ENCODE results near the gene SFTPA2.
A peak's percentile ranks its signal among the peaks of the same experiment; 100 is the strongest.
"Not testable (repeated sequence)": the region's sequence is repeated elsewhere in the genome, so short reads cannot be mapped to it uniquely, and the experiment has no call there.

The SFTPA2 gene

GRCh38 chr10:79556961-79557360 lies 3.2 kb downstream of the SFTPA2 start:
- DNase-seq, result not testable (repeated sequence)

- no peak for DNase-seq
Measured at GRCh38 chr10:79555354-79556309, 4.6 kb downstream of the SFTPA2 start.

- DNase-seq, result no peak
Measured at GRCh38 chr10:79552143-79552542, 8.1 kb downstream of the SFTPA2 start.

GRCh38 chr10:79547973-79548372 lies 12.2 kb downstream of the SFTPA2 start:
- peak in 1 of 3 donors; percentile 9 for DNase-seq

- DNase-seq, result not testable (repeated sequence)
Measured at GRCh38 chr10:79547128-79547527, 13.1 kb downstream of the SFTPA2 start.

- not testable (repeated sequence) for DNase-seq
Measured at GRCh38 chr10:79544926-79545659, 15.1 kb downstream of the SFTPA2 start.

- DNase-seq, result not testable (repeated sequence)
Measured at GRCh38 chr10:79544408-79544807, 15.8 kb downstream of the SFTPA2 start.

- peak; percentile 33 to 70 (median 51) for DNase-seq
Measured at GRCh38 chr10:79542626-79543025, 17.6 kb downstream of the SFTPA2 start.

- not testable (repeated sequence) for DNase-seq
Measured at GRCh38 chr10:79540930-79541329, 19.3 kb downstream of the SFTPA2 start.

- not testable (repeated sequence) for DNase-seq
Measured at GRCh38 chr10:79538311-79538710, 21.9 kb downstream of the SFTPA2 start.

- not testable (repeated sequence) for DNase-seq
Measured at GRCh38 chr10:79533903-79534175, 26.4 kb downstream of the SFTPA2 start.

- peak; percentile 32 to 56 (median 41) for DNase-seq
Measured at GRCh38 chr10:79533142-79533902, 26.9 kb downstream of the SFTPA2 start.

- DNase-seq, result not testable (repeated sequence)
Measured at GRCh38 chr10:79528261-79528660, 31.9 kb downstream of the SFTPA2 start.

GRCh38 chr10:79525049-79525710 lies 35.0 kb downstream of the SFTPA2 start:
- not testable (repeated sequence) for DNase-seq

- not testable (repeated sequence) for DNase-seq
Measured at GRCh38 chr10:79523157-79523853, 36.9 kb downstream of the SFTPA2 start.

GRCh38 chr10:79522464-79522863 lies 37.7 kb downstream of the SFTPA2 start:
- DNase-seq, result not testable (repeated sequence)

GRCh38 chr10:79521751-79522150 lies 38.5 kb downstream of the SFTPA2 start:
- not testable (repeated sequence) for DNase-seq

GRCh38 chr10:79517567-79517966 lies 42.6 kb downstream of the SFTPA2 start:
- not testable (repeated sequence) for DNase-seq

GRCh38 chr10:79516532-79517205 lies 43.5 kb downstream of the SFTPA2 start:
- peak in 2 of 3 donors; percentile 3 to 33 for DNase-seq

- DNase-seq, result not testable (repeated sequence)
Measured at GRCh38 chr10:79511891-79512583, 48.2 kb downstream of the SFTPA2 start, which contains the start of gene EIF5AL1. Gene EIF5AL1 (plus strand): TSS chr10:79512533. CDS start chr10:79512650, 117 bp downstream.

All from suppressor macrophage treated with lipopolysaccharide for 1 hour (primary cell).